GM21390 (cell line): ENCODE data around the gene DCHS2.

Experiments
- ATAC-seq: cut with Tn5 transposase; IDR thresholded peaks from one replicate; pipeline ENCODE4 v1.9.1; 2021; ENCODE audit not compliant: unreplicated experiment

Gene DCHS2, protein sequence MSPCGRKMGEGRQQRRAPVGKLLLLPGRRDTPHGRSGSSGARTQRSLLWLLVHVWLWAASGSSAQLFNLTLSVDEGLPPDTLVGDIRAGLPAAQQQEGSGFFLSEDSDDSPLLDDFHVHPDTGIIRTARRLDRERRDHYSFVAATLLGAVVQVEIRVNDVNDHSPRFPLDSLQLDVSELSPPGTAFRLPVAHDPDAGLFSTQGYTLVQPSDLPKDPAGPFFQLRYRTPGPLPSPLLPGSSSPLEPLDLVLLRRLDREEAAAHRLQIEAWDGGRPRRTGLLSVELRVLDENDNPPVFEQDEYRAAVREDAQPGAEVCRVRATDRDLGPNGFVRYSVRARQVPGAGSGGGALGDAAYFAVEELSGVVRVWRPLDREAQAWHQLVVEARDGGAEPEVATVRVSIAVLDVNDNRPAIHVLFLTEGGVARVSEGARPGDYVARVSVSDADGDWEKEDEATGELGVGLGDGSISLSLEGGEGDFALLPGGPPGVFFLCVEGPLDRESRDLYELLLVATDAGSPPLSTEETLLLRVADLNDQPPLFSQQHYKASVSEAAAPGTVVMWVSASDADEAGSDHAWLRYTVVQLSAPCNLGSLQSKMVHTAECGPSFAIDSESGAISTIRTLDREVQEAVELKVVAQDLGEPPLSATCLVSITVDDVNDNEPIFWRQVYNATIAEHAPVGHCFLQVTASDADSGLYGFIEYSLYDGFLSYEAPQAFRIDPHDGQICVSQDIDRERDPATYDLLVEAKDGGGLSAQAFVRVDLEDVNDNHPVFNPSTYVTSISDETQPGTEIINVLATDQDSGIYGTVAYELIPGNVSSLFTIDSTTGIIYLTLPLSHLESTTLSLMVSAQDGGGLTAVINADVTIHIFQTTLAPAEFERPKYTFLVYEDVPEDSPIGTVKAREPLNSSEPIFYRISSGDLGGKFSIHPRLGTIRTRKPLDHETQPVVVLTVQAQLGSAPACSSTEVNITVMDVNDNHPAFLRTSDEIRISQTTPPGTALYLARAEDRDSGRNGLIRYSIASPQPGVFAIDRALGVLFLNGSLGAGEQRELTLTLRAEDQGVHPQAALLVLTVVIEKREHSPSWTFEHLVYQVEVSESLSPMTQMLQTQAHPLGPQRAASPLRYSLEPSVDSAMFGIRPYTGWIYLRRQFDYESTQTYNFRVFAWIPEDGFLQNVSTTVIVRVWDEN (N-terminal part only)

GRCh38 chr4:154491341-154492271, at the start of gene DCHS2:
DCHS2 (minus strand) TSS chr4:154491799; CDS start chr4:154491355, 444 bp downstream.
- ATAC-seq: peak; percentile 63

- ATAC-seq: no peak
Measured at GRCh38 chr4:154534296-154534695, 42.7 kb upstream of the DCHS2 start.

DNA sequence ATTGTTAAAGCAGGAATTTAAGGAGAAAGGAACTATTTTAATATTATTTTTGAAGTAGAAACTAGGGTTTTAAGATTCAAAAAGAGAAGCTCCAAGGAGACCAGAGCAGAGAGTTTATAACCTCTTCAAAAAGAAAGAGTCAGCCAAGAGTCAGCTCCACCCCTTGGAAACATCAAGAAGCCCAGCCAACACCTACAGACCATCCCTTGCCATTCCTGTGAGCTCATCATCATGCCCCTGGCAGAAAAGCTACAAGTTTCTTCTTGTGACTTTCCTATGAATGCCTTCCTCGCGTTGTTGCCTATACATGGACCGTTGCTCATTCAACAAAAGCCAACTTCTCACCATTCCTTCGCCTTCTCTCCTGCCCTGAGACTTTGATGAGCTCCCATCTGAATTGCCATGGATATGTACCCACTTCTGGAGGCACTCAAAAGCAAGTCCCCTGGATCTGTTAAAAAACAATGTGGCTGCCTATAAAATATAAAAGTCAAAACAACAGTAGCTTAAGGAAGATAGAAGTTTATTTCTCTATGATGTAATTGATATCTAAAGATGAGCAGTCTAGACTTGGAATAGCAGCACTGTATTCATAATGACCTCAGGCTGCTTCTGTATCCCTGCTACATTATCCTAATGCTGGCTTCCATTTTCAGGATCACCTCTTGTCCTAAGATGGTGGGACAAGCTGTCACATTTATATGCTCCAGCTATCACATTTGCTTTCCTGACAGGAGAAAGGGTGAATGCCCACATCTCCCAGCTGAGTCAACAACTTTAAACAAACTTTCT, 38.3 kb upstream of the DCHS2 start:
- ATAC-seq: no peak

DNA sequence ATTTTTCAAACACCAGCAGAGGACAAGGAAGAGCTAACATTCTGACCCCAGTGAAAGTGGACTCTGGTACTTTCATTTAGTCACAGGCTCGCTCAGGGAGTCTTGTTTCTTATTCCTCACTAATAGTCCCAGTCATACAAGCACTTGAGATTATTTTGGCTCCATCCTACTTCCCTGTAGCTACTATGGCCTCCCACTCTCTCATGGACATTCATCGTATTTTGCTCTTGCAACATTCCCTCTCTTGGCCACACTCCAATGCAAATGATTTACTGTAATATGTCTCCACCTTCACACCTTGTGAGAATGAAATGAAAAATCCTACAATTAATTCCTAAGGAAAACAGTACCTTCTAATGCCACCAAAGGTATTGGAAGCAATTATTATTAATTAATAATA, 37.3 kb upstream of the DCHS2 start:
- no peak for ATAC-seq

DNA sequence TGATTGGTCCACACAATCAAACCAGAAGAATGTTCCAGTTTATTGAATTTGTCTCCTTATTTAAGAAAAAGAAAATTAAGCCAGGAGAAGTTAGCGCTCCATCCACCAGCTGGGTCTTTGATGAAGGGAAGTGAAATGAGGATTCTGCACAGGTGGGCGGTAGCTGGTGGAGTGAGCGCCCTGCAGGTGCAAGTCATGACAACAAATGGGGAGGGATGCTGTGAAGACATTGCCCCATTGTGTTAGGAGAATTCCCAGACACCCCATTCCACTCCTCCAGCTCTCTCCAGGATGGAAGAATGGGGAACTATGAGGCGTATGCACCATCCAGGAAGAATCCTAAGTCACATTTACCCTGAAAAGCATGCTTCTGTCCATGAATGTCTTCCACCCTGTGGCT, 35.7 kb upstream of the DCHS2 start:
- no peak for ATAC-seq

DNA sequence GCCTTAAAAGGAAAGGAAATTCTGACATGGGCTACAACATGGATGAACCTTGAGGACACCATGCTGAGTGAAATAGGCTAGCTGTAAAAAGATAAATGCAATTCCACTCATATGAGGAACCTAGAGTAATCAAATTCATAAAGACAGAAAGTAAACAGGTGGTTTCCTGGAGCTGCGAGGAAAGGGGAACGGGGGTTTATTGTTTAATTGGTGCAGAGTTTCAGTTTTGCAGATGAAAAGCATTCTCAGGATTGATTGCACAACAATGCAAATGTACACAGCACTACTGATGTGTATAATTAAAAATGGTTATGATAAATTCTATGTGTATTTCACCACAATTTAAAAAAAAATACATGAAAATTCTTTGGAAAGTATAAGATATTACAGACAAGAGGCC, 34.6 kb upstream of the DCHS2 start:
- no peak for ATAC-seq

GRCh38 chr4:154521607-154522006, 30.0 kb upstream of the DCHS2 start:
- no peak for ATAC-seq

DNA sequence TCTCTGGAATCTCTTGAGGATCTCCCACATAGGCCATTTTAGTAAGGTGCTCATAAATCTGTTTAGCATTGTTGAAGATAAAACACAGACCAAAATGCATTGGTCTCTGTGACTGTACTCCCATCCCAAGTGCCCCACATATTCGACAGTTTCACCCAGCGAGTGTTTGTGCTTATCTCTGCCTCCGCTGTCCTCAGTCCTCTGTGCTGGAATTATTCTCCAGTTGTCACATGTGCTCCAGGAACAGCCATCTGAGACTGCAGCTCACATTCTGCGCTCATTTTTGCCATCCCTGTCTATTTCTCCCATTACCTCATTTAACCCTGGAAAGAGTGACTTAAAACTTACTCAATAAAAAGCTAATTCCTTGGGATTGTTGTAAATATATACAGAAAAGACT, 27.6 kb upstream of the DCHS2 start:
- no peak for ATAC-seq

GRCh38 chr4:154517591-154517990, 26.0 kb upstream of the DCHS2 start:
- ATAC-seq: no peak

GRCh38 chr4:154516318-154517029, 24.9 kb upstream of the DCHS2 start:
- ATAC-seq: no peak

DNA sequence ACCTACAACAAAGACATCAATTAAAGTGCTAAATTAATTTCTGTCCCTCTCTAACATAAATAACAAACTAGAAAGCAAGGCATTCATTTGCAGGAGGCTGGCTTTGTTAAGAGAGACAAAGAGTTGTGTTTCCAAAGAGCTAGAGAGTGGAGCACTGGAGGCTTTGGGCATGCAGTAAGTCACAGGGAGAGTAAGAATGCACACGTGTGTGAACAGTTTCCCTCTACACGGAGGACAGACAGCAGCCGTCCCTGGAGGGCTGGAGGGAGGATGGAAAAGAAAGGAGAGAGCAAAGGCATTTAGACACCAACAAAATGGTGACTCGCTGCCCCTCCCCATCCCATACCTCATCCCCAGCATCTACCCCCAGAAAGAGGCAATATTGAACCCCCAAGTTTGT, 20.4 kb upstream of the DCHS2 start:
- no peak for ATAC-seq

- ATAC-seq: no peak
Measured at GRCh38 chr4:154511548-154511947, 19.9 kb upstream of the DCHS2 start.

DNA sequence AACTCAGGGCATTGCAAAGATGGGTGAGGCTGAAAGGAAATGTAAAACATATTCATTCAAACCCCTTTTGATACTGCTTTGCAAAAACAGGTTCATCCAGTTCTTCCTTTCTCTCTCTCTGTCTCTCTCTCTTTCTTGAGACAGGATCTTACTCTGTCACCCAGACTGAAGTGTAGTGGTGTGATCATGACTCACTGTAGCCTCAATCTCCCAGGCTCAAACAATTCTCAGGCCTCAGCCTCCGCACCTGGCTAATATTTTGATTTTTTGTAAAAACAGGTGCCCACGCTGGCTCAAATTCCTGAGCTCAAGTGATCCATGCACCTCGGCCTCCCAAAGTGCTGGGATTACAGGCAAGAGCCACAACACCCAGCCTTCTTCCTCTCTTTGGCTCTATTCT, 15.6 kb upstream of the DCHS2 start:
- ATAC-seq: no peak

GRCh38 chr4:154506253-154506652, 14.7 kb upstream of the DCHS2 start:
- ATAC-seq: peak; percentile 57

DNA sequence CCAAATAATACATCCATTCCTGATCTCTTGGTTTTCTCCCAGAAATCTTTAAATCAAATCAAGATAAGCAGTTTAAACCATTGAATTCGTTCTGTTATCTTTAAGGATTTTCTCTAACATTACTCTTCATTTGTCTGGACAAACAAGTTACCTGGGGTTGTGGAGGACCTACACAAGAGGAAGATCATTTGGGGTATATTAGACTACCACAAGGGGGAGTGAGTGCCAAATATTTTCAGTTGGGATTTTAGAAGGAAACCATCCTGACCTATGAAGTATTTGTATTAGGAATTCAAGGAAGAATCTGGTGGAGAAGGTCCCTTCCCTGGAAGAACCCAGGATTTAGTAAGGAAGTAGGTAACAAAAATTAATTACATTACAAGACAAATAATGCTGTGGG, 12.0 kb upstream of the DCHS2 start:
- no peak for ATAC-seq

- no peak for ATAC-seq
Measured at GRCh38 chr4:154502111-154502510, 10.5 kb upstream of the DCHS2 start.

GRCh38 chr4:154497889-154498288, 6.3 kb upstream of the DCHS2 start:
- ATAC-seq: no peak

DNA sequence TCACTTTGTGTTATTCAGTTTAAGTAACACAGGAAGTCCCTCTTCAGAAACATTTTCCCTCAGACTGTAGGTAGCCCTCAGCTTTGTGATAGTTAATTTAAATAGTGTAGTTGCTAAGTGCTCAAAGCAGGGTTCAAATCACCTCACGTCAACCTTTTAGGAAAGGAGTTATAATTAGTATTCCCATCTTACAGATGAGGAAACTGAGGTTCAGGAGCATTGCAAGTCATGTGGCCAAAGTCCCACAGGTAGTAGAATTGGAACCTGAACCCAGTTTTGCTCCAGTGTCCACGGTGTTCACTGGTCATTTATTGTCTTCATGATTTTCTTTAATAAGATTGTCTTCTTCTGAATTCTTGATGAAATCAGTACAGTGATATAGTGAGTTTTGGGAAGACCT, 4.3 kb upstream of the DCHS2 start:
- ATAC-seq: no peak

- ATAC-seq: no peak
Measured at GRCh38 chr4:154492288-154492687, 689 bp upstream of the DCHS2 start.
